Measurements from ENCODE around the gene EXOC6B.

Gene EXOC6B

GRCh38 chr2:72207334-72207733, 618.5 kb downstream of the EXOC6B start:
- no peak for DNase-seq (ENCODE audit: low read depth)

GRCh38 chr2:72205504-72205881, 620.3 kb downstream of the EXOC6B start:
- DNase-seq (ENCODE audit: low read depth), result no peak

GRCh38 chr2:72204786-72205503, 620.9 kb downstream of the EXOC6B start:
- DNase-seq (ENCODE audit: low read depth), result no peak

GRCh38 chr2:72204156-72204785, 621.6 kb downstream of the EXOC6B start:
- DNase-seq (ENCODE audit: low read depth), result no peak

GRCh38 chr2:72198532-72199241, 627.1 kb downstream of the EXOC6B start:
- DNase-seq (ENCODE audit: low read depth), result no peak

- no peak for DNase-seq (ENCODE audit: low read depth)
Measured at GRCh38 chr2:72193723-72194122, 632.1 kb downstream of the EXOC6B start.

GRCh38 chr2:72191441-72191840, 634.4 kb downstream of the EXOC6B start:
- no peak for DNase-seq (ENCODE audit: low read depth)

- no peak for DNase-seq (ENCODE audit: low read depth)
Measured at GRCh38 chr2:72185206-72185605, 640.6 kb downstream of the EXOC6B start.

GRCh38 chr2:72183466-72183865, 642.4 kb downstream of the EXOC6B start:
- no peak for DNase-seq (ENCODE audit: low read depth)

GRCh38 chr2:72183016-72183415, 642.8 kb downstream of the EXOC6B start:
- no peak for DNase-seq (ENCODE audit: low read depth)

- no peak for DNase-seq (ENCODE audit: low read depth)
Measured at GRCh38 chr2:72182547-72182946, 643.3 kb downstream of the EXOC6B start.

- DNase-seq (ENCODE audit: low read depth), result no peak
Measured at GRCh38 chr2:72181616-72182015, 644.2 kb downstream of the EXOC6B start.

- DNase-seq (ENCODE audit: low read depth), result no peak
Measured at GRCh38 chr2:72180351-72180750, 645.5 kb downstream of the EXOC6B start.

- DNase-seq (ENCODE audit: low read depth), result no peak
Measured at GRCh38 chr2:72178551-72178950, 647.3 kb downstream of the EXOC6B start.

- DNase-seq (ENCODE audit: low read depth), result no peak
Measured at GRCh38 chr2:72176281-72176680, 649.6 kb downstream of the EXOC6B start.

GRCh38 chr2:72175636-72176035, 650.2 kb downstream of the EXOC6B start:
- DNase-seq (ENCODE audit: low read depth), result no peak

GRCh38 chr2:72173640-72174321, 652.1 kb downstream of the EXOC6B start:
- no peak for DNase-seq (ENCODE audit: low read depth)

GRCh38 chr2:72172478-72172877, 653.4 kb downstream of the EXOC6B start:
- no peak for DNase-seq (ENCODE audit: low read depth)

- DNase-seq (ENCODE audit: low read depth), result no peak
Measured at GRCh38 chr2:72166279-72166678, 659.6 kb downstream of the EXOC6B start.

GRCh38 chr2:72165792-72166191, 660.0 kb downstream of the EXOC6B start:
- no peak for DNase-seq (ENCODE audit: low read depth)

- no peak for DNase-seq (ENCODE audit: low read depth)
Measured at GRCh38 chr2:72162574-72162973, 663.3 kb downstream of the EXOC6B start.

- no peak for DNase-seq (ENCODE audit: low read depth)
Measured at GRCh38 chr2:72159211-72159993, 666.4 kb downstream of the EXOC6B start.
